ENCODE results near the gene CCDC107. TPM values are rescaled to one million over a fixed set of nuclear protein-coding genes. Genes with fewer than 3 reads are reported as not detected.

CCDC107 gene
- total and polyA plus RNA-seq, 2 of the 13 experiments (the other 11 are each of a cell fraction or from before 2014, with no cell fraction given): 7.1 to 15.2 TPM

- TF ChIP-seq ZNF558 (CRISPR knock-in tag; IDR thresholded peaks at IDR 0.05; ENCODE audit: borderline replicate concordance): 0 out of 2 replicates have a peak, but pooled peaks have one; percentile 0
- no peak for TF ChIP-seq ZBTB46 (CRISPR knock-in tag; IDR thresholded peaks at IDR 0.05; ENCODE audit: borderline replicate concordance)
- TF ChIP-seq HMG20A (CRISPR knock-in tag; IDR thresholded peaks at IDR 0.05; ENCODE audit: borderline replicate concordance): no peak
- no peak for TF ChIP-seq ZNF101 (CRISPR knock-in tag; IDR thresholded peaks at IDR 0.05; ENCODE audit: borderline replicate concordance, low read depth)
- TF ChIP-seq ZEB1 (IDR thresholded peaks at IDR 0.05; ENCODE audit: insufficient replicate concordance, low read depth): no peak
- TF ChIP-seq GRHL1 (CRISPR knock-in tag; conservative IDR thresholded peaks at IDR 0.05): no peak
- TF ChIP-seq ELF3 (CRISPR knock-in tag; IDR thresholded peaks at IDR 0.05): no peak
- TF ChIP-seq CCDC6 (CRISPR knock-in tag; IDR thresholded peaks at IDR 0.05): no peak
- no peak for TF ChIP-seq ZNF652 (CRISPR knock-in tag; IDR thresholded peaks at IDR 0.05; ENCODE audit: borderline replicate concordance, low read depth)
- TF ChIP-seq BORCS8-MEF2B (CRISPR knock-in tag; IDR thresholded peaks at IDR 0.05): no peak
- no peak for TF ChIP-seq SATB2 (CRISPR knock-in tag; IDR thresholded peaks at IDR 0.05)
- 0 out of 2 replicates have a peak, but pooled peaks have one; percentile 18 for TF ChIP-seq IRF9 (CRISPR knock-in tag; IDR thresholded peaks at IDR 0.05; ENCODE audit: borderline replicate concordance)
- no peak for TF ChIP-seq MIER3 (CRISPR knock-in tag; IDR thresholded peaks at IDR 0.05; ENCODE audit: borderline replicate concordance)
- TF ChIP-seq GZF1 (CRISPR knock-in tag; IDR thresholded peaks at IDR 0.05): peak; percentile 61; the same call in 1 of the 2 replicates
- TF ChIP-seq ZNF816 (CRISPR knock-in tag; IDR thresholded peaks at IDR 0.05; ENCODE audit: borderline replicate concordance): no peak
- TF ChIP-seq ZNF678 (CRISPR knock-in tag; IDR thresholded peaks at IDR 0.05): no peak
- TF ChIP-seq SETDB1 (CRISPR knock-in tag; IDR thresholded peaks at IDR 0.05; ENCODE audit: borderline replicate concordance): no peak
- TF ChIP-seq ZBTB21 (CRISPR knock-in tag; IDR thresholded peaks at IDR 0.05): no peak
- TF ChIP-seq AKNA (CRISPR knock-in tag; IDR thresholded peaks at IDR 0.05; ENCODE audit: borderline replicate concordance): no peak
Measured at GRCh38 chr9:35673132-35674024, 15.3 kb downstream of the CCDC107 start, which contains the start of gene CA9 (continued).
